Hematopoietic multipotent progenitor cell treated with erythropoietin and hydrocortisone succinate and interleukin-3 and kit ligand, for 15 days (in vitro differentiated cells): Measurements from ENCODE around the gene TRAF5.

Source experiments
- DNase-seq: peaks from one replicate; pipeline ENCODE4 v3.0.0-alpha.2; 2015; ENCODE audit warnings: low spot score

Gene TRAF5, protein sequence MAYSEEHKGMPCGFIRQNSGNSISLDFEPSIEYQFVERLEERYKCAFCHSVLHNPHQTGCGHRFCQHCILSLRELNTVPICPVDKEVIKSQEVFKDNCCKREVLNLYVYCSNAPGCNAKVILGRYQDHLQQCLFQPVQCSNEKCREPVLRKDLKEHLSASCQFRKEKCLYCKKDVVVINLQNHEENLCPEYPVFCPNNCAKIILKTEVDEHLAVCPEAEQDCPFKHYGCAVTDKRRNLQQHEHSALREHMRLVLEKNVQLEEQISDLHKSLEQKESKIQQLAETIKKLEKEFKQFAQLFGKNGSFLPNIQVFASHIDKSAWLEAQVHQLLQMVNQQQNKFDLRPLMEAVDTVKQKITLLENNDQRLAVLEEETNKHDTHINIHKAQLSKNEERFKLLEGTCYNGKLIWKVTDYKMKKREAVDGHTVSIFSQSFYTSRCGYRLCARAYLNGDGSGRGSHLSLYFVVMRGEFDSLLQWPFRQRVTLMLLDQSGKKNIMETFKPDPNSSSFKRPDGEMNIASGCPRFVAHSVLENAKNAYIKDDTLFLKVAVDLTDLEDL

DNA sequence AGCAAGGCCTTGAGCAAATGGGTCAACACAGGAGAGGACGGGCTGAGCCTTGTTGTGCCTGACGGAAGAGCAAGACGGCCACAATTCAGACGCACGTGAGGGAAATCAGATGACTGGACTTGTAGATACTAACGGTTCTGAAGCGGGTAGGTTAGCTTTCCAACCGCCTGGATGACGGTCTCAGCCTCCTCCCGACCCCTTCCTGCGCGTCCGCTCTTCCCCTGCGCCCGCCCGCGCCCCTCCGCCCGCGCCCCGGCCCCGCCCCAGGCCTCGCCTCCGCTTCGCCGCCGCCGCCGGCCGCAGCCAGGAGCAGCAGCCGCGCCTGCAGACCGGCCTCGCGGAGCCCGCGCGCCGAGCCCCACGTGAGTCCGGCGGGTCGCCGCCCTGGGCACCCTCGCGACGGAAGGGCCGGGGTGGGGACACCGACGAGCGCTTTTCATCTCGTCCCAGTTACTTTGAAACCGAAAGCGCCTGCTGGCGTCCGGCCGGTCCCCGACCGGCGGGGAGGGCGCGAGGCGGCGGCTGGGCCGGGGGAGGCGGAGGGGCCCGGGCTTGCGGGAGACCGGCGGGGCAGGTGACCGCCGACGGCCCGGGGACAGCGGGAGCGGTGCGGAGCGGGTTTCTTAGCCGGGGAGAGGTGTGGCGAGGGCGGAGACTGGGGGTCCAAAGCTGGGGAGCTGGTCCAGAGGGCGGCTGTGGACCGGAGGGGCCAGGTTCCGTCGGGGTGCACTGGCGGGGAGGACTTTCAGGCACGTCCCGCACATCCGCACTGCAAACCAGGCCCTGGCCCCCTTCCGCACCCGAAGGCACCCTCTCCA lies at the start of gene TRAF5:
Gene TRAF5 (plus strand): TSS at position 306 of the 818 bp plus-strand sequence. CDS start 26,407 bp downstream, outside the sequence.
- DNase-seq, result no peak

DNA sequence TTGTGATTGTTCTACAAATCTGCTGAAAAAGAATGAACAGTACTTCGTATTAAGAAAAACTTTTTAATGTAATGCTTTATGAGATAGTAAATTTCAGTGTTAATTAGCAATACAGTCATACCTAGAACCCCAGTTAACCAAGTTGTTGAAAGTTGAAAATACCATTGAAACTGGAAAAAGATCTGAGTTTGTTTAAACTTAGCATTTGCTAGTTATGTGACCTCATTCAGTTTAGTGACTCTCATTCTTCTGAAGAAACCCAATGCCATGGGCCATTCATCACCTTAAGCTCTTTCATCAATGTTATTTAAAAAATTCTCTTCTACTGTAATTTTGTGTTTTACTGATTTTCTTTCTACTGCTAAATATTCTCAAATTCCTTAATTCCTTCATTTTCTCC lies 47.3 kb upstream of the TRAF5 start:
- DNase-seq, result no peak

DNA sequence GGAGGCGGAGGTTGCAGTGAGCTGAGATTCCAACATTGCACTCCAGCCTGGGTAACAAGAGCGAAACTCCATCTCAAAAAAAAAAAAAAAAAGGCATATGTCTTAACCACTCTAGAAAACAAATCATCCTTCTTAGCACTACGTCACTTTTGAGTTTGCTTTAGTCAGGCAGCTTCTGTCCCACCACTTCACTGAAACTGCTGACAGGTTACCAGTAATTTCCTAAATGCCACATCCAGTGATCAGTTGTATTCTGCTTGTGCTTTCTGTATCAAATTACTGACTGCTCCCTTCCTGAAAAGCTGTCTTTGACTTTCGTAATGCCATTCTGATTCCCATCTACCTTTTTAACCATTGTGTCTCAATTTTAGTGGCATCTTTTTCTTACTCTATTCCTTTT lies 45.7 kb upstream of the TRAF5 start:
- DNase-seq, result no peak

DNA sequence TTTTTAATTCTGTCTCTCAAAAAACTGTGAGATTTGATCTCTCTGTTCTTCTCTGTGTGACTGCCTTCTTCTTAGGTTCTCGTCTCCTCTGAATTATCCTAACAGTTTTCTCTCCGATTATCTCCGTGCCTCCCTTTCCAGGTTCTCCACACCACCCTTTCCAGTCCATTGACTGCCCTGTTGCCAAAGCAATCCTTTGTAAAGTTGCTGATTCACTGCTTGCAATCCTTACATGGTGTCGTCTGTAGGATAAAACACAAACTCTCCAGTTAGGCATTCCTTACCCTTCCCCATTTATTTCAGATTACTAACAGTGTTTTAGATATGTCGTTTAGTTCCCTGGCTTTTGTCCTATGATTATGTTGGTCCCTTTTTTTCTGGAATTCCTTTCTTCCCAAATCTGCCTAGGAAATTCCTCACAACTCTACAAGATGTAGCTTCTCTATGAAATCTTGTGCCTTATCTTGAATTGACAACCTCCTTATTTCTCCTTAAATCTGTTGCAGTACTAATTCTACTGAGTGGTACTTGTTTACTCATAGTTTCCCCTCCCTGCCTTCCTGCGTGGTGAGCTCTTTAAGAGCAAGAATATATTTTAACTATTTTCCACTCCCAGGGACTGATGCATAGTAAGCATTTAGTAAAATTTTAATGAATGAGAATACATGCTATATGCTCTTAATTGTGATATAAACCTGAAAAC lies 45.2 kb upstream of the TRAF5 start:
- no peak for DNase-seq

- no peak for DNase-seq
These were observed 44.6 kb upstream of the TRAF5 start for GRCh38 chr1:211282023-211282373.

GRCh38 chr1:211285196-211285595 lies 41.4 kb upstream of the TRAF5 start:
- DNase-seq, result no peak

DNA sequence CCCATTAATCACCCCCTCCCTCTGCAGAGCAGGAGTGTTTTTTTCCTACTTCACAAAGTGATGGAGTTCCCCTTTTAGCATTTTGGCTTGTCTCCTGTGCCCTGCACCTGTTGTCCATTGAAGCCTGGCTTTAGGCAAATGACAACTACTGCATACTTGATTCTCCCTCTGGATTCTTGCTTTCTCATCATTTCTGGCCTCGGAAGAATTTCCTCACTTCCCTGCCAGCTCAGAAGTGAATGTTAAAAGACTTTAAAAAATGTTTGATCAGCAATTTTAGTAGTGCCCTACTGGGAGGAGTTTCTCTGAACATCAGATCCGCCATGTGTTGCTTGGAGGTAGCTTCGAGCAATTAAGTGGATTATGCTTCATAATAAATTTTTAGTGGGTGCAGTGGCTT lies 39.4 kb upstream of the TRAF5 start:
- no peak for DNase-seq

- no peak for DNase-seq
These were observed 34.2 kb upstream of the TRAF5 start for GRCh38 chr1:211292411-211292810.

GRCh38 chr1:211296396-211296795 lies 30.2 kb upstream of the TRAF5 start:
- no peak for DNase-seq

- no peak for DNase-seq
These were observed 21.6 kb upstream of the TRAF5 start for GRCh38 chr1:211305044-211305443.

DNA sequence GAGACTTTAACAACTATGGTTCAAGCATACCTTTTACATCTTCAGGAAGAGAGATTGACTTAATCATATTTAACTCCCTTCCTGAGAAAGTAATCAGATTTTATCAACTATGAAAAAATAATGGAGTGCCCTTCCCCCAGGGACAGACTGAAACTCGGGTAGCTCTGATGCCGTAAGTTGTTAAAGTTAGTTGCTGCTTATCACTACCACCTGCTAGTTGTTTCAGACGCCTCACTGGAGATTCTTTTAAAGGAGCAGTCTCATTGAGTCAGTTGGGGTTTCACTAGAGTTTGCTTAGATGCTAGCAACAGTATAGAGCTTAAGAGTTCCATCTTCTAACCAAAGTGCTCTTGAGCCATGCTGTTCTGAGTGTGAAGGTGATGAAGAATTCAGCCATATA lies 17.0 kb upstream of the TRAF5 start:
- DNase-seq, result peak; percentile 24

- DNase-seq, result no peak
These were observed 13.2 kb upstream of the TRAF5 start for GRCh38 chr1:211313392-211313791.

- no peak for DNase-seq
These were observed 7.9 kb upstream of the TRAF5 start for GRCh38 chr1:211318576-211319280.

GRCh38 chr1:211319892-211320291 lies 6.7 kb upstream of the TRAF5 start:
- DNase-seq, result no peak

DNA sequence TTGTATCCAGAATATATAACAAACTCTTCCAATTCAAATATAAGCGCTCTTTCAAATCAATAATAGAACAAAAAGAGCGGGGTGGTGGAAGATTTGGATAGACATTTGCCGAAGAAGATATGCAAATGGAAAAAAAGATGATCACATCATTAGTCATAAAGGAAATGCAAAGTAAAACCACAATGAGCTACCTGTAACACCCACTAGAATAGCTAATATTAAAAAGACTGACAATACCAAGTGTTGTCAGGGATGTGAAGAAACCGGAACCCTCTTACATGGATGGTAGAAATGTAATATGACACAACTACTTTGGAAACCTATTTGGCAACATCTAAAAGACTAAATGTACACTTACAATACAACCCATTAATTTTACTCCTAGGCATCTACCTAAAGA lies 5.7 kb upstream of the TRAF5 start:
- no peak for DNase-seq

GRCh38 chr1:211321646-211322045 lies 5.0 kb upstream of the TRAF5 start:
- DNase-seq, result peak; percentile 30

GRCh38 chr1:211323156-211324063 lies 3.2 kb upstream of the TRAF5 start:
- peak; percentile 57 for DNase-seq

GRCh38 chr1:211324992-211325775 lies 1.4 kb upstream of the TRAF5 start:
- DNase-seq, result no peak

- DNase-seq, result no peak
These were observed 499 bp upstream of the TRAF5 start for GRCh38 chr1:211326140-211326527.

GRCh38 chr1:211327346-211327921 lies 801 bp downstream of the TRAF5 start:
- DNase-seq, result no peak
